HG03460 (cell line): ENCODE results near the gene MSX1.

Experiments
- ATAC-seq: cut with Tn5 transposase; IDR thresholded peaks from one replicate; pipeline ENCODE4 v1.9.1; 2021; ENCODE audit not compliant: unreplicated experiment

Gene MSX1

GRCh38 chr4:4899202-4899925 is 39.9 kb downstream of the MSX1 start:
- ATAC-seq = no peak

DNA sequence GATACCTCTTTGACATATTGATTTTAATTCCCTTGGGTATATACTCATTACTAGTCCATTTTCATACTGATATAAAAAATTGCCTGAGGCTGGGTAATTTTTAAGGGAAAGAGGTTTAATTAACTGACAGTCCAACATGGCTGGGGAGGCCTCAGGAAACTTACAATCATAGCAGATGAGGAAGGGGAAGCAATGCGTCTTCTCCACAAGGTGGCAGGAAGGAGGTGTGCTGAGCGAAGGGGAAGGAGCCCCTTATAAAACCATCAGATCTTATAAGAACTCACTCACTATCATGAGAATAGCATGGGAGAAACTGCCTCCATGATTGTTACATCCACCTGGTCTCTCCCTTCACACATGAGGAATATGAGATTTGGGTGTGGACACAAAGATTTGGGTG is 42.4 kb downstream of the MSX1 start:
- no peak for ATAC-seq

DNA sequence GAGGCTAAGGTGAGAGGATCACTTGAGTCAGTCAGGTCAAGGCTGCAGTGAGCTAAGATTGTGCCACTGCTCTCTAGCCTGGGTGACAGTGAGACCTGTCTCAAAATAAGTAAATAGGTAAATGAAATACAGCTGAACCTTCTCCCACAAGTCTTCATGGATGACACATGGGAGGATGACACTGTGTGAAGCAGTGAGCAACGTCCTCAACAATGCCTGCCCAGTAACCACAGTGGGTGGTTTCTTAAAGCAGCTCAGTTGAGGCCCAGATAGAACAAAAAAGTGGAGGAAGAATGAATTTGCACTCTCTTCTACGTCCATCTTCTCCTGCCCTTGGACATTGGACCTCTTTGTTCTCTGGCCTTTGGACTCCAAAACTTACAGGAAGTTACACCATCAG is 52.7 kb downstream of the MSX1 start:
- ATAC-seq = no peak

DNA sequence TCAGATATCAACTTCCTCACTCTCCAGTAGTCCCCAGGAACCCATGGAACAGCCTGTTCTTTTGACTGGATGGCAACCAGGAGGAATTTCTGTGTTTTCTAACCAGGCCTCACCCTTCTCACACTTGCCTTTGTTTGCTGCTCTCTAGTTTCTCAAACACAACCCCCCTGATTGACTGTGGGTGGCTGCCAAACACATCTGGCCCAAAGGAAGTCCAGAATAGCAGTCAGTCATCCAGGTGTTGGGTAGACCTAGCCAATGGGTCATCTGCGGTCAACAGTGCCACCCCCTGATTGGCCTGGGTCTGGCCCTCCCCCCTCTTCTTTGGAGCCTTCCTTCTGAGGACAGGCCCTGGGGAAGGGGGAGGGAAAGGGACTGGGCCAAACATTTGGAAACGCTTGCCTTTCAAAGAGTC is 53.7 kb downstream of the MSX1 start:
- ATAC-seq = no peak
